C1 segment of cervical spinal cord (tissue), 14 donors: ENCODE results near the gene GLYR1.

Source experiments
- DNase-seq, 14 donors: peaks; one replicate each; lab custom pipeline; 2025; lab: John Stamatoyannopoulos, UW

Gene GLYR1

DNA sequence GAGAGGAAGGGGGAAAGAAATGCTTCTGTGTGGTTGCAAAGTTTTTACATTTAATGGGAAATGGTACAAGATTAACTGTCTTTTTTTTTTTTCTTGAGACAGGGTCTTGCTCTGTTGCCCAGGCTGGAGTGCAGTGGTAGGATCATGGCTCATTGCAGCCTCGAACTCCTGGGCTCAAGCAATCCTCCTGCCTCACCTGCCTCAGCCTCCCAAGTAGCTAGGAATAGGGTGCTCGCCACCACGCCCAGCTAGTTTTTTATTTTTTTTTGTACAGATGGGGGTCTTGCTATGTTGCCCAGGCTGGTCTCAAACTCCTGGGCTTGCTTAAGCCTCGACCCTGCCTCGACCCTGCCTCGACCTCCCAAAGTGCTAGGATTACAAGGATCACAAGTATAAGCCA lies 40.8 kb downstream of the GLYR1 start:
- DNase-seq, result no peak

DNA sequence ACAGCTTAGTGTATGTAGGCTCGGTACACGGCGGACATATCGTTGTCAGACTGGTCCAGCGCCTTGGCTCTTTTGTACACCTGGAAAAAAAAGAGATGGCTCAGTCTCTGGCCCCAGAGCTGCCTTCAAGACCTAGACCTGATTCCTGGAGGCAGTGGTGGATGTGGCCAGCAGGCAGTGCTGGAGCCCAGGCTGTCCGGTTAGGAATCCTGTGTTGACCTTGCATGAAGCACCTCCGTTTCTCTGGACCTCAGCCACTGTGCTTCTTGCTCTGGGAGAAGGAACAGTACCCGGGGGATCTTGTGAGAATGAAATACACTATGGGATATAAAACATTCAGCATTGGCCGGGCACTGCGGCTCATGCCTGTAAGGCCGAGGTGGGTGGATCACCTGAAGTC lies 41.9 kb downstream of the GLYR1 start:
- DNase-seq, result no peak

DNA sequence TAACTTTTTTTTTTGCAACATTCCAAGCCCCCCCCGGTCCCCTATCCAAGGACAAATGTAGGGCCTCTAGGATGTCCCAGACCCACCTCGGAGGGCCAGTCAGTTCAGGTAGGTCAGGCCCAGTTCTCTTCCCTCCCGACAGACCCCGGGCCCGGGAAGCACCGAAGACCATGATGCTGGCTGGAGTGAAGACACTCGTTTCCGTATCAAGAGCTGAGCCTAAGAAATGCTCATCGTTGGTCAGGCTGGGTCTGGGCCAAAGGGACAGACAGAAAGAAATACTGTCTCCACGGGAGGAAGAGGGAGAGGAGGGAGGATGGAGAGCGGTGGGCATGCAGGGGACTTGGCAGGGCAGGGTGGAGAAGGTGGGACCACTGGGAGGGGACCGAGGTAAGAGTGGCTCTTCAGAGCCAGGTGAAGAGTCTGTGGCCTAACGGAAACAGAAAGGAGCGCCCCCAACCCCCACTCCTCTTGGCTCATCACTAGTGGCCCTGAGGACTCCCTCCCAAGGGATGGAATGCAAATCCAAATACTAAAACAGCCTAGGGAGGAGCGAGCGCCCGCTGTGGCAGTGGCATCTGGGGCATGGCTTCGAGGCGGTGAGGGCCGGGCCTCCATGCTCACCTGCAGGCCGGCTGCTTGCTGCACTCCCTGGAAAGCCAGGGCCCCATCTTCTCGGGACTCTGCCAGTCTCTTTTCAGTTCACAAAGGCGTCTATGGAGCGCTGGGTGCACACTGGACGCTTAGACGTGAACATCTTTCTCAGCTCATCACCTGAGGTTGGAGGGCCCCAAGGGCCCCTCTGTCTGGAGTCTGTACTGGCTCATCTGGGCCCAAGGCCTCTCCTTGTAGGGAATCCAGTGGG lies 43.0 kb downstream of the GLYR1 start:
- no peak for DNase-seq

DNA sequence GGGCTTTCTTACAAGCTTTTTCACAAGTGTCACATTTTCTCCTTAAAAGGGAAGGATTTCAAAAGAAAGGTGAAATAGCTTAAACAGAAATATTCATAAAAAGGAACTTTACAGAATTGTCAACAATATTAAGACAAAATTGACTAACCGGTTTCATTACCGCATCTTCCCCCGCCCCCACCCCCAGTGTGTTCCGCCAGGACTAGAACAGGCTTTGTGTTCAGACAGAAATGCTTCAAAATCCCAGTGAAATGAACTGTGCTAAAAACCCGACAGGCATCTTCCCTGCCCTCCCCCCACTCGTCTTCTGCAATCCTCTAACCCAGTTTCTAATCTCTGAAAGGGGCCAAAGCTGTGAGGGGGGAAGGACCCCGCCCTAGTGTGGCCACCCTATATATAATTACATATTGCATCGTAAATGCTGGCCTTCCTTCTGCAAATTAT lies 43.7 kb downstream of the GLYR1 start:
- DNase-seq, result no peak

DNA sequence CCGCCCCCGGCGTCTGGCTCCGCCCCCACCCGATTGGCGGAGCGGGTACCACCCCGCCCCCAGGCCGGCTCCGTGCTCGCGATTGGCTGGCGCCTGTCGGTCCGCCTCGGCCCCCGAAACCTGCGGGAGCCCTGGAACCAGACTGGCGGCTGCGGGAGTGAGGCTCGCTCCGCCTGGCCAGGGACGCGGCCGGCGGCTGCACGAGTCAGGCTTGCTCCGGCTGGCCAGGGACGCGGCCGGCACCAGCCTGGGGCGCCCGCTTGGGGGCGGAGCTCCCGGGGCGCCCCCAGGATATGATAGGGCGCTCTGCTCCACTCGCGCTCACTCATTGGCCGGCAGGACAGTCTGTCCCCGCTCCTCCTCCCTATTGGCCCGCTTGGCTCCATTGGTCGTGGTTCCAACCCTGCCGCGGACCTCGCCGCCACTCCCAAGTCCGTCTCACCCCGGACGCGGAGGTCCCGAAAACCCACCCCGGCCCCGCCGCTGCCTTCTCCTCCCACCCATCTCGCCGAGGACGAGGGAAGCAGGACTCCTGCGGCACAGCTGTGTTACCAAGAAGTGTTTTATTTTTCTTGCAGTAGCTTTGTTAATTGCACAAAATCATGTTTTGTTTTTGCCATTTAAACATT lies 44.3 kb downstream of the GLYR1 start:
- DNase-seq, result peak; percentile 70 to 100 (median 98)

DNA sequence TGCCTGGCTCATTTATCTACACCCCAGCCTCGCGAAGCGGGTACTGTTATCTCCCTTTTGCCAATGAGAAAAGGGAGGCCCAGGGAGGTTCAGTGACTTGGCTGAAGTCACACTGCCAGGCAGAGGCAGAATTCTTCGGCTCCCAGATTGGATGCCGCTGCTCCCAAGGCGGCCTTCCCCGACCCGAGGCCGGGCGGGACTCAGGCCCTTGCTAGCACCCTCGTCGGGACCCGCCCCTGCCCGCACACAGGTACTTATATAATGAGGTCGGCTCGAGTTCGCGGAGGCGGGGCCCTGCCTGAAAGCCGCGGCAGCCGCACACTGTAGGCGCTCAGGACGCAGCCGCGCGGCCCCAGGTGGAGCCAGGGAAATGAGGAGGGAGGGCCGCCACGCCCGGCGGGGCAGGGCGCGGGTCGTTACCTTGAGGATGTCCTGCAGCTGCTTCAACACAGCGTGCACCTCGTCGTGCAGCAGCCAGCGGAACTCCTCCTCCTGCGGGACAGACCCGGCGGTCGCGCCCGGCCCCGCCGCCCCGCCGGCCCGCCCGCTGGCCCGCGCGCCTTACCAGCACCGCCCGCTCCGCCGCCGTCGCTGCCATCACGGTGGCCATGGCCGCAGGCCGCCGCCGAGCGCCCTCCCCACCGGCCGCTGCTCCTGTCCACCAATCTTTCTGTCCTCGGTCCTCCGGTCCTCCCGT lies 45.0 kb downstream of the GLYR1 start, which contains the start of gene ROGDI:
TSS of gene ROGDI (minus strand) at position 672 of the 697 bp plus-strand sequence. CDS start at position 610, 62 bp downstream.
- peak in 10 of 14 donors; percentile 20 to 80 (median 59) for DNase-seq

DNA sequence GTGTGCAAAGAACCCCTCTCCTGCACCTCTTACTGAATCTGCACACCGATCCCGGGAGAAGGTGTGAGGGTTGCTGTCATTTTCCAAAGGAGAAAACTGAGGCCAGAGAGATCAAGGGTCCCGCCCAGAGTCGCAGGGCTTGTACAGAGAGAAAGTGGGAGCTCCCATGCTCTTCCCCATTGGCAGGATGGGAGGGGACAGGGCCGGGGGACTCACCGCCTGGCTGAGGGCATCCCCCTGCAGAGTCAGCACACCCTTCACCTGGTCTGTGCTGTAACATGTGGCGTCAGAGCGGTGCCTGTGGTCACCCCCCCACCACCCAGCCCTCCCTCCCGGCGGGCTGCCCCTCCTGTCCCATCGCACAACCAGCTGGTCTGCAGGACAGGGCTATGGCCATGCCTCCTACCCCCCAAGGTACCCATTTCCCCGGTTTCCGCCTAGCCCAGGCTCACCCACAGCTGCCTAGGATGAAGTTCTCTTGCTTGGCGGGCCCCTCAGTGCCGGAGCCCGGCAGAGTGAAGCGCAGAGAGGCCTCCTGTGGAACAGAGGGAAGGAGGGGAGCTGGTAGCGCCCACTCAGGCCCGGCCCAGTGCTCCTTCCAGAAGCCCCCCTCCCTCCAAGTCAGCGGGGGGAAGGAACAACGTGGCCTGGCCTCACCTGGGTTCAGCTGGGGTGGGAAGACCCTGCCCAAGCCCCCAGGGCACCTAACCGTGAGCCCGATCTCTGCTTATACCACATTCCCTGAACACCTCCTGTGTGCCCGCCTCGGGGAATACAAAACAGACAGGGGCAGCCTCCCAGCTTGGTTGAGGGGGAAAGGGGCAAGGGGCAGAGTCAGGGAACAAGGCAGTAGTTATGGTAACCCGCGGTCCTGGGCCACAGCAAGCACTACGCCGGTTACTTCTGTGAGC lies 45.8 kb downstream of the GLYR1 start:
- peak in 3 of 14 donors; percentile 42 to 56 (median 44) for DNase-seq

DNA sequence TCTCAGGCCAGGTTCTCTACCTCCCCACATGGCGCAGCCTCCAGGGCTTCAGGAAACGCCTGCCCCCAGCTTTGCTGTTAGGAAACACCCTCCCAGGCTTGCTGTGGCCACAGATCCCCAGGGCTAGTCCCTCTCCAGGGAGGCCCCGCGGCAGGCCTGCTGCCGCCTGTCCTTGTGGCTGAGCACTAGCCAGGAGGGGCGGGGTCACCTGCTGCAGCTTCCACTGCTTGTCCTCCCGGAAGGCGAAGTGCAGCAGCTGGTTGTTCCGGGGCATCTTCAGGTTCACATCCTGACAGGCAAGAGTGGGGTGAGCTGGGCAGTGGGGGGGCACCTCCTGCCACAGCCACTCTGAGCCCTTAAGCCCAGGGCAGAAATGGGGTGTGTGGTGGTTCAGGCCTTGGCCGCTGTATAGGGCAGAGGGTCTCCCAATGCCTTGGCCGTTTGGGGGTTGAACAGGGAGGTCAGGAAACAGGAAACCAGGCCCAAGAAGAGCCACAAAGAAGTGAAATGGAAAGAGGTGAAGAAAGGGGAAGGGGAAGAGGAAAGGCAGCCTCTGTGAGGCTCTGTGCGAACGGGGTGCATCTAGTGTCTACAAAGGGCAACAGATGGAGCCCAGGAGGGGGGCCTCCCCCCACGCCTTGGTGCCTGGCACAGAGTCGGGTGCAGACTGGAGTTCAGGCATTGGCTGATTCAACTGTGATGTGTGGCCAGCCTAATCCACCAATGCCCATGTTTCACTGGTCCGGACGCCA lies 46.6 kb downstream of the GLYR1 start:
- DNase-seq, result peak in 13 of 14 donors; percentile 49 to 88 (median 63)

DNA sequence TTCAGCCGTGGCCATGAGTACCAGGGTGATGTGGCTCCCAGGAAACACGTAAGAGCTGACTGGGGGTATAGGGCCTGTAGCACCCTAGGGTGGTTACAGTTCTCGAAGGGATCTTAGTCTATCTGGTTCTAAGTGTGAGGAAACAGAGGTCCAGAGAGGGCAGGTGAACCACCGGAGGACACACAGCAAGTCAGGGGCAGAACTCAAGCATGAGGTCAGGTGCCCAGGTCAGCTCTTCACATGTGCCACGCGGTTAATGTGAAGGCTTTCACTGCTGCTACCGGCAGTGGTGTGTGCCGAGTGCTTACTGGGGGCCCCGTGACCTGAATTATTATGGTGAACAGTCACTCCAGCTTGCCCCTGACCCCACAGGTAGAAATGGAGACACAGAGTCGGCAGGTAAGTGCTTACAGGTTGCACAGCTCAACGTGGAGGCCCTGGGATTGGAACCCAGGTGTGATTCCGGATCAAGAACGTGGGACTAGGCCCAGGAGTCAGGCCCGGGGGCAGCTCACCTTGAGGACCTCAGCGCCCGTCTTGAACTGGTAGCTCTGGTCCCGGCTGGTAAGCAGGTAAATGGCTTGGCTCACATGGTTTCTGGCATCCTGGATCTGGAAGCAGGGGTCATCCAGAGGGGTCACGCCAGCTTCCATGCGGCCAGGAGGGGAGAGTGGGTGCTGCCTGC lies 47.8 kb downstream of the GLYR1 start:
- DNase-seq, result no peak

DNA sequence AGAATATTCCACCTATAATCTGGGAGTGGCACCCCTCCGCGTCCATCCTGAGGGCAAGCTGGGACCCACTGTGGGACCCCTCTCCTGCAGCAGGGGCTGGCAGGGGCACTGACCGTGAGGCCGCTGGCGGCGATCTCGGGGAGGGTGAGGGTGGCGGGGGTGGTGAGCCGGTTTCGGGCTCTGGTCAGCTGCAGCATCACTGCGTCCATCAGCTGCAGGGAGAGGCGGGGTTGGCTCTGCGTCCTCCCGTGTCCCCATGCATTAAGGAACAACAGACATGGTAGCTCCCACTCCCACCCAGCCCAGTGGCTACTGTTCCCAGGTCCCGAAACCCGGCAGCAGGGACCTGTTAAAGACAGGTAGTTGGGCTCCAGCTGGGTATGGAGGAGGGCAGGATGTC lies 48.6 kb downstream of the GLYR1 start:
- DNase-seq, result no peak

DNA sequence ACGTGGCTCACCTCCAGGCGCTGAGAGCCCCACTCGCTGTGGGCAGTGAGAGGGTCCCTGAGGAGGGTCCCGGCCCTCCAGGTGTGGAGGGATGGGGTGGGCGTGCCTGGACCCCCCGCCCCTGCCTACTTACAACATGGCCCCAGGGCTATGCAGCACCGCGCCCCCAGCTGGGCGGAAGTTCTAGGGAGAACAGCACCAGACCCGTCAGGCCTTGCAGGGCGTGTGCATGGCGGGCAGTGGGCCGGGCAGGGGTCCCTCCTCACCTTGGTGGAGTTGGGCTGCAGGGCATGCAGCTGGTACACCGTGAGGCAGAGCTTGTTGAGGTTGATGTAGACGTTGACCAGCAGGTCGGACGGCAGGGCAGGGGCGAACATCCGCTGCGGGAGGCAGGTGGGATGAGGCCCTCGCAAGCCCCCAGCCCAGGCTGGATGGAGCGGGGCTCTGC lies 49.3 kb downstream of the GLYR1 start:
- DNase-seq, result no peak

DNA sequence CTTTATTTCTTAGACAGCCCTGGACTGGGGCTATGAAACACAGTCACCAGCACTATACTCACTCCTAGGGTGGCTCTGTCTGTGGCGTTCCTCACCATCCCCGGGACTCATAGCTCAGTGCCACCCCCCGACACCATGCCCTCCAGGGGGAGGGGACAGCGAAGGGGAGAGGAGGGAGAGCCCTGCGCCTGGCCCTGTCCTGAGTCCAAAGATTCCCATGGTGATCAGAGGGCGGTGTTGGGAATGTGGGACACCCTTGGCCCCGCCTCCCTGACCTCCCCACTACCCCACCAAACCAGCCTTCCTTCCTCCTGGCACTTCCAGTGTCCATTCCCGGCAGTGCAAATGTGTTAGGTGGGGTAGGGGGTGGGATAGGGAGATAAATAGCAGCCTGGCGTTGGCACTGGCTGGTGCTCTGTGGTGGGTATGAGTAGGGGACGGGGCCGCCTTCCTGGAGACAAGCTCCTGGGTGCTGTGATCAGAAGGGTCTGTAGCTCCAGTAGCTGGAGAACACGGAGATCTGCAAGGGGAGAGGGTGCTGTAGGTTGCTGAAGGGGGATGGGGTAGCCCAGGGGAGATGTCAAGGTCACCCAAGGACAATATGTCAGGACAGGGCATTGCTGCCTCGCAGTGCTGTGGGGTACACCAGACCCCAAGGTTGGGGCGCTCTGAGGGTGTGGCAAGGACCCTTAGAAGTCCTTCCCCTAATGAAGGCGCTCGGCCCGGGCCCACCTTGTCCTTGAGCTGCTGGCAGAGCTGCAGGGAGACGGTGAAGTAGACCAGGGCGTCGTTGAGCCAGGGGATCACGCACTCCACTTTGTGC lies 49.9 kb downstream of the GLYR1 start:
- peak in 2 of 14 donors; percentile 17 for DNase-seq

DNA sequence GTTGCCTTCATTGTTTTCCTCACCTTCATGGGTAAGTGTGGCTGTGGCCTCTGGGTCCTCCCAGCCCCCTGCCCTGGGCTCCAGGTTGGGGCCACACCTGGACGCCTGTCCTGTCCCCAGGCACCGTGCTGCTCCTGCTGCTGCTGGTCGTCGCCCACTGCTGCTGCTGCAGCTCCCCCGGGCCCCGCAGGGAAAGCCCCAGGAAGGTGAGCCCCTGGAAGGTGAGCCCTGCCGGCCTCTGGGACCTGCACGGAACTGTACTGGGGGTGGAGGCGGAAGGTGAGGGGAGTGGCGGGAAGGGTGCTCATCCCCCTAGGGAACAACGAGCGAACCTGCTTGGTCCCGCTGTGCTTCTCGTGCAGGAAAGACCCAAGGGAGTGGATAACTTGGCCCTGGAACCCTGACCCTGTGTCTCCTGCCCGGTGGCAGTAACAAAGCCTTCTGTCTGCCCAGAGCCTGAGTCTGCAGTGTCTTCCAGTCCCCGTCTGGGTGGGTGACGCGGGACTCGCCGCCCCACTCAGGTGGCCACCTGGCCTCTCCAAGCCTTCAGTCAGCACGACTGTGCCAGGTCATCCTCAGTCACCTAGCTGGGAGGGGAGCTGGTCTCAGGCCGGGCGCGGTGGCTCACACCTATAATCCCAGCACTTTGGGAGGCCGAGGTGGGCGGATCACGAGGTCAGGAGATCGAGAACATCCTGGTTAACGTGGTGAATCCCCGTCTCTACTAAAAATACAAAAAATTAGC lies 51.1 kb downstream of the GLYR1 start:
- no peak for DNase-seq

DNA sequence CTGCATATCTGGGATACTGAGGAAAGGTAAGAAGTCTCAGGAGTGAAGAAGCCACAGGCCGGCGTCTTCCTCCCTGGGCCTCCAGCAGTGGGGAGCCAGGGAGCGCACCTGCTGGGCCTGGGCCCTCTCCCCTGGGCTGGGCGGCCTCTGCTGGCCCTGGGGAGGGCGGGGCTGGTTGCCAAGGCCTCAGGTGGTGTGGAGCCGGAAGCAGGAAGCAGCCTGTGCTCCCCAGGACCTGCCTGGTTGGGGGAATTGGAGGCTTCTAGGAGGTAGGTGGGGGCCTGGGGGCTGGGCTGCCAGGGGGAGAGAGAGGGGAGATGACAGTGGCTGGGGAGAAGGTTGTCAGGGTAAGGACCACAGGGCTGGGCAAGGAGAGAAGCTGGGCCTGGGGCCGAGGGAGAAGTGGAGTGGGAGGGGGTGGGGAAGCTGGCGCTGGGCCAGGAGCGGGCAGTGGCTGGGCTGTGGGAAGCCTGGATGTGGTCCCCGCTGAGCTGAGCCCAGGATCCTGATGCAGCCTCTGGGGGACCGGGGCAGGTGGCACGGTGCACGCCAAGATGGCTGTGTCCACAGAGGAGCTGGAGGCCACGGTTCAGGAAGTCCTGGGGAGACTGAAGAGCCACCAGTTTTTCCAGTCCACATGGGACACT lies 51.8 kb downstream of the GLYR1 start, which contains the start of gene SMIM22:
TSS of gene SMIM22 (plus strand) at position 189 of the 647 bp plus-strand sequence. CDS start at position 555, 366 bp downstream.
- DNase-seq, result peak in 1 of 14 donors; percentile 38

DNA sequence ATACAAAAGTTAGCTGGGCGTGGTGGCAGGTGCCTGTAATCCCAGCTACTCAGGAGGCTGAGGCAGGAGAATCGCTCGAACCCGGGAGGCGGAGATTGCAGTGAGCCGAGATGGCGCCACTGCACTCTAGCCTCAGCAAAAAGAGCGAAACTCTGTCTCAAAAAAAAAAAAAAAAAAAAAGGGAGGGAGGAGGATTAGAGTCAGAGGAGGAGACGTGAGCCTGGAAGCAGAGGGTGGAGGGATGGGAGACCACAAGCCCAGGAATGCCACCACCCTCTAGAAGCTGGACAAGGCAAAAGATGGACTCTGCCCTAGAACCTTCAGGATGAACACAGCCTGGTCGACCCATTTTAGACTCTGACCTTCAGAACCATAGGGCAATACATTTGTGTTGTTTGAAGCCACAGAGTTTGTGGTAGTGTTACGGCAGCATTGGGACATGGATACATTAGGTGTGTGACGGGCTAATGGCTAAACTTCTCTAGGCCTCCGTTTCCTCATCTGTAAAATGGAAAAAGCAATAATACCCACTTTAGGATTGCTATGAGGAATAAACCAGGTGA lies 54.1 kb downstream of the GLYR1 start:
- no peak for DNase-seq

DNA sequence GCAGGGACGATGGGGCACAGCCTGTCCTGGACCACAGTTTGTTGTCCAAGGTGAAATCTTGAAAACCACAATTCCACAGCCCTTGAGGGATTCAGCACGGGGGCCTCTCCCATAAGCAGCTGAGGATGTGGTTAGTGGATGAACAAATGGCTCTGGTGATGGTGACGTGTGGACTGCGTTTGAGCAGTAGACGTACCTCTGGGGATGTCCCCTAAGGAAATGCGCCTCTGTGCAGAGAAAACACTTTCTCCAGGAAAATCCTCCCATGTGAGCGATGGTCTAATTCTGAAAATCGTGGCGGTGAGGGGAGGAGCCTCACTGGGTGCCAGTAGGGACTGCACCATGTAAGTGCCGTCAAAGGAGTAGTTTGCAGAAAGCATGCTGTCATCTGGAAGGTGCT lies 56.2 kb downstream of the GLYR1 start:
- DNase-seq, result no peak

DNA sequence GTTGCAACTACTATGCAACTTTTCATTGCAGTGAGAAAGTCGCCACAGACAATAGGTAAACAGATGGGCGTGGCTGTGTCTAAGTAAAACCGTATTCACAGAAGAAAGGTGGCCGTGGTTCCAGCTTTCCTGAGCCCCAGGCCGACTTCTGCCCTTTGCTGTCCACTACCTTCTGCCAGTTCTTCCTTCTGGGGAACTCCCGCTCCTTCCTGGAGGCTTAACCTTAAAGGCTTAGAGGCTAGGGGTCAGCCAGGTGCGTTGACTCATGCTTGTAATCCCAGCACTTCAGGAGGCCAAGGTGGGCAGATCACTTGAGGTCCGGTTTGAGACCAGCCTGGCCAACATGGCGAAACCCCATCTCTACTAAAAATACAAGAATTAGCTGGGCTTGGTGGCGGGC lies 56.8 kb downstream of the GLYR1 start:
- no peak for DNase-seq
